Transverse colon (tissue), 3 donors: ENCODE measurements around the gene RBM20.
"Not testable (repeated sequence)": the region's sequence is repeated elsewhere in the genome, so short reads cannot be mapped to it uniquely, and the experiment has no call there.

Experiments used
- EP300 ChIP-seq: sonication (generic); formaldehyde crosslinking; IDR thresholded peaks from one replicate; pipeline ENCODE4 v1.6.1; 2017; ENCODE audit warnings: antibody characterized with exemption, low read depth
- POLR2AphosphoS5 ChIP-seq, 3 donors: sonication (generic); formaldehyde crosslinking; IDR thresholded peaks; one replicate each; pipeline ENCODE4 v1.6.1; 2016; ENCODE audit warnings: antibody characterized with exemption in 3 of 3

- not testable (repeated sequence) for TF ChIP-seq POLR2AphosphoS5 (IDR thresholded peaks at IDR 0.05); EP300
Measured at GRCh38 chr10:110610781-110611180, 33.4 kb upstream of the RBM20 start.
